ENCODE measurements around the gene GRIK1. TPM values are rescaled to one million over a fixed set of nuclear protein-coding genes. Genes with fewer than 3 reads are reported as not detected.

The GRIK1 gene
- polyA plus RNA-seq, 1 donor from 2014 or later: 8.7 TPM

DNA sequence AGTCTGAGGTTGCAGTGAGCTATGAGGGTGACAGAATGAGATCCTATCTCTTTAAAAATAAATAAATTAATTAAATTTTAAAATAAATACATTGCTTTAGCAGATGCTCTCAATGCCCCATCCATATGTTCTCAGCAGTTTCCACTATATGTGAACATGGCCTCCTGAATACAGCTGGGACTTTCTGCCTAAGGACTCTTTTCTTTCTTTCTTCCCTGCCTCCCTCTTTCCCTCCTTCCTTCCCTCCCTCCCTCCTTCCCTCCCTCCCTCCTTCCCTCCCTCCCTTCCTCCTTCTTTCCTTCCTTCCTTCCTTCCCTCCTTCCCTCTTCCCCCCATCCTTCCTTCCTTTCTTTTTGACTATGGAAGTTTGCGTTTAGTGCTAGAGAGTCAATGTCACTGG, 10.2 kb upstream of the GRIK1 start:
- H3K36me3 ChIP-seq (ENCODE audit: insufficient read depth, low read length): no peaks in the 10 kb centered on the region
- no peak overlapping the region for H3K9ac ChIP-seq (ENCODE audit: low read length)
- no peak overlapping the region for H3K27ac ChIP-seq (ENCODE audit: low read length)
- H3K27me3 ChIP-seq (ENCODE audit: insufficient read depth, low read depth, low read length): no peaks in the 10 kb centered on the region
- no peaks in the 10 kb centered on the region for H4K20me1 ChIP-seq (ENCODE audit: insufficient read depth)
- no peak for TF ChIP-seq RAD21 (conservative IDR thresholded peaks at IDR 0.05)
- TF ChIP-seq, protein P1, sequence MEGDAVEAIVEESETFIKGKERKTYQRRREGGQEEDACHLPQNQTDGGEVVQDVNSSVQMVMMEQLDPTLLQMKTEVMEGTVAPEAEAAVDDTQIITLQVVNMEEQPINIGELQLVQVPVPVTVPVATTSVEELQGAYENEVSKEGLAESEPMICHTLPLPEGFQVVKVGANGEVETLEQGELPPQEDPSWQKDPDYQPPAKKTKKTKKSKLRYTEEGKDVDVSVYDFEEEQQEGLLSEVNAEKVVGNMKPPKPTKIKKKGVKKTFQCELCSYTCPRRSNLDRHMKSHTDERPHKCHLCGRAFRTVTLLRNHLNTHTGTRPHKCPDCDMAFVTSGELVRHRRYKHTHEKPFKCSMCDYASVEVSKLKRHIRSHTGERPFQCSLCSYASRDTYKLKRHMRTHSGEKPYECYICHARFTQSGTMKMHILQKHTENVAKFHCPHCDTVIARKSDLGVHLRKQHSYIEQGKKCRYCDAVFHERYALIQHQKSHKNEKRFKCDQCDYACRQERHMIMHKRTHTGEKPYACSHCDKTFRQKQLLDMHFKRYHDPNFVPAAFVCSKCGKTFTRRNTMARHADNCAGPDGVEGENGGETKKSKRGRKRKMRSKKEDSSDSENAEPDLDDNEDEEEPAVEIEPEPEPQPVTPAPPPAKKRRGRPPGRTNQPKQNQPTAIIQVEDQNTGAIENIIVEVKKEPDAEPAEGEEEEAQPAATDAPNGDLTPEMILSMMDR (IDR thresholded peaks at IDR 0.05; ENCODE audit: poor library complexity, severe bottlenecking): no peak
- TF ChIP-seq MXI1 (conservative IDR thresholded peaks at IDR 0.05; ENCODE audit: poor library complexity, severe bottlenecking): no peak
- no peak for TF ChIP-seq TAF1 (IDR thresholded peaks at IDR 0.05; ENCODE audit: low read depth)
- TF ChIP-seq EZH2 (IDR thresholded peaks at IDR 0.05; ENCODE audit: borderline replicate concordance, insufficient read depth, low read length, poor library complexity, severe bottlenecking): no peak
- TF ChIP-seq, protein P2, sequence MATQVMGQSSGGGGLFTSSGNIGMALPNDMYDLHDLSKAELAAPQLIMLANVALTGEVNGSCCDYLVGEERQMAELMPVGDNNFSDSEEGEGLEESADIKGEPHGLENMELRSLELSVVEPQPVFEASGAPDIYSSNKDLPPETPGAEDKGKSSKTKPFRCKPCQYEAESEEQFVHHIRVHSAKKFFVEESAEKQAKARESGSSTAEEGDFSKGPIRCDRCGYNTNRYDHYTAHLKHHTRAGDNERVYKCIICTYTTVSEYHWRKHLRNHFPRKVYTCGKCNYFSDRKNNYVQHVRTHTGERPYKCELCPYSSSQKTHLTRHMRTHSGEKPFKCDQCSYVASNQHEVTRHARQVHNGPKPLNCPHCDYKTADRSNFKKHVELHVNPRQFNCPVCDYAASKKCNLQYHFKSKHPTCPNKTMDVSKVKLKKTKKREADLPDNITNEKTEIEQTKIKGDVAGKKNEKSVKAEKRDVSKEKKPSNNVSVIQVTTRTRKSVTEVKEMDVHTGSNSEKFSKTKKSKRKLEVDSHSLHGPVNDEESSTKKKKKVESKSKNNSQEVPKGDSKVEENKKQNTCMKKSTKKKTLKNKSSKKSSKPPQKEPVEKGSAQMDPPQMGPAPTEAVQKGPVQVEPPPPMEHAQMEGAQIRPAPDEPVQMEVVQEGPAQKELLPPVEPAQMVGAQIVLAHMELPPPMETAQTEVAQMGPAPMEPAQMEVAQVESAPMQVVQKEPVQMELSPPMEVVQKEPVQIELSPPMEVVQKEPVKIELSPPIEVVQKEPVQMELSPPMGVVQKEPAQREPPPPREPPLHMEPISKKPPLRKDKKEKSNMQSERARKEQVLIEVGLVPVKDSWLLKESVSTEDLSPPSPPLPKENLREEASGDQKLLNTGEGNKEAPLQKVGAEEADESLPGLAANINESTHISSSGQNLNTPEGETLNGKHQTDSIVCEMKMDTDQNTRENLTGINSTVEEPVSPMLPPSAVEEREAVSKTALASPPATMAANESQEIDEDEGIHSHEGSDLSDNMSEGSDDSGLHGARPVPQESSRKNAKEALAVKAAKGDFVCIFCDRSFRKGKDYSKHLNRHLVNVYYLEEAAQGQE (IDR thresholded peaks at IDR 0.05; ENCODE audit: borderline replicate concordance): no peak
- TF ChIP-seq EP300 (conservative IDR thresholded peaks at IDR 0.05; ENCODE audit: poor library complexity, severe bottlenecking): no peak
- no peak for TF ChIP-seq SMC3 (conservative IDR thresholded peaks at IDR 0.05; ENCODE audit: poor library complexity)
- no peak overlapping the region for H3K4me3 ChIP-seq (ENCODE audit: low read length)
- no peak overlapping the region for H2AFZ ChIP-seq (ENCODE audit: low read depth, low read length)
- no peaks in the 10 kb centered on the region for H3K9me2 ChIP-seq (ENCODE audit: insufficient read depth, low read length)
- no peaks in the 10 kb centered on the region for H3K9me3 ChIP-seq (ENCODE audit: low read length)
- H3K79me2 ChIP-seq (replicated peaks; ENCODE audit: insufficient read depth, low read length): no peaks in the 10 kb centered on the region
- H3F3A ChIP-seq (ENCODE audit: insufficient read depth, low read length, poor library complexity, severe bottlenecking): no peaks in the 10 kb centered on the region
- H3K4me2 ChIP-seq (ENCODE audit: low read length): no peak overlapping the region

DNA sequence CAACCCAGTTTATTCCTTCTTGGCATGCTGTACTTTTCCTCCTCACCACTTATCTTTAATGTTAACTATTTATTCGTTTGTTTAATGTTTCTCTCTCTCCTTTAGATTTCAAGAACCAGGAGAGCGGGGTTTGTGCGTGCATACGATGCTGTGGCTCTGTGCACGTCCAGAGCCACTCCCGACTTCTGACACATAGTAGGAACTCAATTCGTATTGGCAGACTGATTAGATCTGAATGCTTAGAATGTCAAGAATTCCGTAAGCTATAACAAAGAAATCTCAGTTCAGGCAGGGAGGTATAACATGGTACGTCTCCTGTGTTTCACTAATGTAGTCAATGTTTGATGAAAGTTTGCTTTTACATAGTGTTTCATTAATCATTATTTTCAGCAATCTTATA, 7.3 kb upstream of the GRIK1 start:
- Histone ChIP-seq H3F3A (ENCODE audit: insufficient read depth, low read length, poor library complexity, severe bottlenecking) (no peaks in the 10 kb centered on the region), H3K27ac (ENCODE audit: low read length) (no peak overlapping the region), H3K36me3 (ENCODE audit: insufficient read depth, low read length) (no peaks in the 10 kb centered on the region), H3K4me3 (ENCODE audit: low read length) (no peak overlapping the region), H2AFZ (ENCODE audit: low read depth, low read length) (no peak overlapping the region), H3K4me2 (ENCODE audit: low read length) (no peak overlapping the region), H3K9ac (ENCODE audit: low read length) (no peak overlapping the region), H3K27me3 (ENCODE audit: insufficient read depth, low read depth, low read length) (no peaks in the 10 kb centered on the region), H3K9me3 (ENCODE audit: low read length) (no peaks in the 10 kb centered on the region), H3K9me2 (ENCODE audit: insufficient read depth, low read length) (no peaks in the 10 kb centered on the region), H4K20me1 (ENCODE audit: insufficient read depth) (no peaks in the 10 kb centered on the region), H3K79me2 (replicated peaks; ENCODE audit: insufficient read depth, low read length) (no peaks in the 10 kb centered on the region)
- TF ChIP-seq EP300 (conservative IDR thresholded peaks at IDR 0.05; ENCODE audit: poor library complexity, severe bottlenecking) (no peak), RAD21 (conservative IDR thresholded peaks at IDR 0.05) (no peak), POLR2AphosphoS5 (IDR thresholded peaks at IDR 0.05) (no peak), SMC3 (conservative IDR thresholded peaks at IDR 0.05; ENCODE audit: poor library complexity) (no peak)
- TF ChIP-seq, protein P1 (IDR thresholded peaks at IDR 0.05; ENCODE audit: poor library complexity, severe bottlenecking): no peak
